Endothelial cell of umbilical vein (primary cell): Measurements from ENCODE around the gene PRICKLE3. TPM values are rescaled to one million over a fixed set of nuclear protein-coding genes. Genes with fewer than 3 reads are reported as not detected.

Source experiments
- BruUV-seq: library from RNA; stranded (reverse); fragments of 400-500 nt; replicated peaks from 2 replicates; lab custom pipeline; 2021; lab: Mats Ljungman, UMichigan
- CTCF ChIA-PET: fragments of 300-600, 350-600 bp; sonication (Branson Sonifier 250); formaldehyde crosslinking; loops from one replicate; lab custom pipeline; 2021; ENCODE audit warnings: antibody characterized with exemption, inconsistent platforms; lab: Charles Lee
- POLR2A ChIA-PET: fragments of 300-600, 350-600 bp; sonication (Branson Sonifier 250); formaldehyde crosslinking; loops from one replicate; lab custom pipeline; 2021; ENCODE audit warnings: antibody characterized with exemption, inconsistent platforms; lab: Charles Lee
- DNase-seq: peaks from one replicate; pipeline ENCODE4 v3.0.0-alpha.2; 2011; ENCODE audit warnings: low read depth, low spot score
- FAIRE-seq: peaks from 2 replicates; lab custom pipeline; 2011; peaks lifted over from hg19 to GRCh38; lab: Jason Lieb, UNC
- H2AFZ ChIP-seq: 2 replicates; pipeline ENCODE4 v1.6.0; 2012; ENCODE audit warnings: low read depth, low read length, control low read depth, inconsistent platforms
- H3K27ac ChIP-seq: 2 replicates; pipeline ENCODE4 v1.5.1; 2011; ENCODE audit warnings: low read depth, mild to moderate bottlenecking, control low read depth, low read length, moderate library complexity; ENCODE audit not compliant: insufficient read depth
- H3K27me3 ChIP-seq, 2 experiments: 2 replicates each; pipeline versions ENCODE4 v1.6.0 to v1.6.1; 2011; ENCODE audit warnings: low read length in 2 of 2, mixed read lengths in 1 of 2; ENCODE audit not compliant: control insufficient read depth in 2 of 2, insufficient read depth in 2 of 2
- H3K36me3 ChIP-seq, 2 experiments: 2 replicates in 1 of 2; 3 replicates in 1 of 2; pipeline ENCODE4 v1.5.1; 2011; ENCODE audit warnings: low read length in 2 of 2, mild to moderate bottlenecking in 1 of 2, moderate library complexity in 1 of 2; ENCODE audit not compliant: control insufficient read depth in 2 of 2, insufficient read depth in 2 of 2; ENCODE audit errors: extremely low read depth in 1 of 2
- H3K4me1 ChIP-seq: 3 replicates; pipeline ENCODE4 v1.5.1; 2011; ENCODE audit warnings: mild to moderate bottlenecking, low read length; ENCODE audit not compliant: control insufficient read depth, insufficient read depth; ENCODE audit errors: extremely low read depth
- H3K4me2 ChIP-seq: 2 replicates; pipeline ENCODE4 v1.6.1; 2011; ENCODE audit warnings: low read length, control low read depth, mixed read lengths; ENCODE audit not compliant: insufficient read depth
- H3K4me3 ChIP-seq, 3 experiments: fragments of 200-600 bp in 1 of 3; sonication (generic), shearing (Covaris generic) in 1 of 3; replicated peaks in 1 of 3; 2 replicates each; pipeline ENCODE4 v1.5.1; 2011 to 2016; ENCODE audit warnings: control low read depth in 3 of 3, low read length in 3 of 3, mild to moderate bottlenecking in 2 of 3, inconsistent platforms in 1 of 3, low read depth in 1 of 3, moderate library complexity in 1 of 3; ENCODE audit not compliant: insufficient read depth in 1 of 3
- H3K79me2 ChIP-seq: 2 replicates; pipeline ENCODE4 v1.6.0; 2012; ENCODE audit warnings: low read length, inconsistent platforms; ENCODE audit not compliant: control insufficient read depth, insufficient read depth
- H3K9ac ChIP-seq: replicated peaks from 2 replicates; pipeline ENCODE3; 2011; ENCODE audit warnings: low read length, control low read depth; ENCODE audit not compliant: insufficient read depth; ENCODE audit errors: extremely low read depth
- H3K9me1 ChIP-seq: replicated peaks from 3 replicates; pipeline ENCODE4 v1.6.0; 2011; ENCODE audit warnings: mild to moderate bottlenecking, low read length; ENCODE audit not compliant: control insufficient read depth, insufficient read depth; ENCODE audit errors: extremely low read depth
- H3K9me3 ChIP-seq: replicated peaks from 2 replicates; pipeline ENCODE4 v1.5.1; 2012; ENCODE audit warnings: low read length, inconsistent platforms; ENCODE audit not compliant: control insufficient read depth, insufficient read depth
- H4K20me1 ChIP-seq: replicated peaks from 2 replicates; pipeline ENCODE3; 2011; ENCODE audit warnings: mild to moderate bottlenecking, low read length; ENCODE audit not compliant: control insufficient read depth, insufficient read depth; ENCODE audit errors: extremely low read depth
- EZH2 ChIP-seq: IDR thresholded peaks from 2 replicates; pipeline ENCODE4 v1.6.1; 2012; ENCODE audit warnings: borderline replicate concordance, low read depth, mild to moderate bottlenecking, moderate library complexity, low read length, inconsistent platforms; ENCODE audit not compliant: severe bottlenecking
- FOS ChIP-seq: IDR thresholded peaks from 2 replicates; pipeline ENCODE4 v1.6.1; 2011; ENCODE audit warnings: mild to moderate bottlenecking, low read length, moderate library complexity, borderline replicate concordance; ENCODE audit not compliant: insufficient read depth
- GATA2 ChIP-seq: IDR thresholded peaks from 2 replicates; pipeline ENCODE4 v1.7.0; 2011; ENCODE audit warnings: low read depth, mild to moderate bottlenecking, moderate library complexity, mixed read lengths, low read length; ENCODE audit not compliant: insufficient read length, insufficient read depth
- JUN ChIP-seq: IDR thresholded peaks from 2 replicates; pipeline ENCODE4 v1.6.1; 2011; ENCODE audit warnings: borderline replicate concordance, low read depth; ENCODE audit not compliant: insufficient read length, insufficient read depth
- MYC ChIP-seq: IDR thresholded peaks from one replicate; pipeline ENCODE4 v1.6.1; 2011; ENCODE audit warnings: mild to moderate bottlenecking, low read depth, low read length
- POLR2A ChIP-seq: IDR thresholded peaks from 2 replicates; pipeline ENCODE4 v1.6.1; 2012; ENCODE audit warnings: low read depth, mild to moderate bottlenecking, control low read depth, low read length
- POLR2AphosphoS5 ChIP-seq: IDR thresholded peaks from 2 replicates; pipeline ENCODE4 v1.6.1; 2012; ENCODE audit warnings: low read depth, mild to moderate bottlenecking, control low read depth, low read length, moderate library complexity; ENCODE audit not compliant: insufficient read depth
- dilution Hi-C: fragments of 300-500 bp; cut with MboI; formaldehyde crosslinking; loops from one replicate; pipeline ENCODE4 v1.15.0; 2019; ENCODE audit warnings: low sequenced_read_pairs; ENCODE audit not compliant: extremely low pct_ligation_motif_present
- intact Hi-C: fragments of 100-400 bp; cut with micrococcal nuclease; formaldehyde crosslinking; loops from one replicate; pipeline ENCODE4 v1.10.0; 2022
- polyA plus RNA-seq, 4 experiments: library from polyadenylated mRNA; depleted of rRNA in 3 of 4; stranded (reverse) in 3 of 4; unstranded in 1 of 4; fragments of >200 nt; gene quantifications; 2 replicates each; pipeline versions ENCODE4 v1.2.1 to v1.2.3, GENCODE V29; 2011 to 2012; ENCODE audit warnings: missing spikeins in 1 of 4
- total RNA-seq: library from RNA; stranded (reverse); gene quantifications from 2 replicates; pipeline ENCODE4 v1.2.3, GENCODE V29; 2021
- TF ChIP-seq, protein P1 (sequence below): IDR thresholded peaks from 2 replicates; pipeline ENCODE4 v1.6.1; 2011; ENCODE audit not compliant: insufficient read depth, insufficient read length
- TF ChIP-seq, protein P2 (sequence below), 2 donors: IDR thresholded peaks; 1 replicate in 1 of 2; 2 replicates in 1 of 2; pipeline ENCODE4 v1.5.1; 2011; ENCODE audit warnings: low read length in 2 of 2, mild to moderate bottlenecking in 2 of 2, moderate library complexity in 2 of 2, control low read depth in 1 of 2, inconsistent platforms in 1 of 2, low read depth in 1 of 2; ENCODE audit not compliant: insufficient read depth in 1 of 2; ENCODE audit errors: extremely low read depth in 1 of 2

Gene PRICKLE3
- total and polyA plus RNA-seq, 2 donors (not counting 3 experiments of a cell fraction or from before 2014, with no cell fraction given) = 6.8 to 15.0 TPM

DNA sequence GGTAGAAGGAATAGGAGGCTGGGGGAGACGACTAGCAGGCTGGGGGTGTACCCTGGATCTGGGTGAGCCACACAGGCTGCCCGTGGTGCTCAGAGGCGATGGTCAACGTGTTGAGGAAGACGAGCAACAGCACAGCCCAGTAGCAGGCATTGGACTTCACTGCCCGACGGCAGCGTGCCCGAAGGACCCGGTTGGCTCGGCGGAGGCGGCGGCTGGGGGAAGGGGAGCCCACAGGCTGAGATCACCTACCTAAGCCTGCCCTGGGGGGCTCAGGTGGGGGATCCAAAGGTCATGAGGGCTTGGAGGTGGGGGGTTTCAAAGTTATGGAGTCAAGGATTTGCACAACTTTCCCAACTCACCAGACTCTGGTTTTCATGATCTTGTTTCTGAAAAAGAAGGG, 39.7 kb upstream of the PRICKLE3 start:
- no peak overlapping the region for H3K9ac ChIP-seq
- no peak for FAIRE-seq
- CTCF ChIA-PET = no interaction called here

DNA sequence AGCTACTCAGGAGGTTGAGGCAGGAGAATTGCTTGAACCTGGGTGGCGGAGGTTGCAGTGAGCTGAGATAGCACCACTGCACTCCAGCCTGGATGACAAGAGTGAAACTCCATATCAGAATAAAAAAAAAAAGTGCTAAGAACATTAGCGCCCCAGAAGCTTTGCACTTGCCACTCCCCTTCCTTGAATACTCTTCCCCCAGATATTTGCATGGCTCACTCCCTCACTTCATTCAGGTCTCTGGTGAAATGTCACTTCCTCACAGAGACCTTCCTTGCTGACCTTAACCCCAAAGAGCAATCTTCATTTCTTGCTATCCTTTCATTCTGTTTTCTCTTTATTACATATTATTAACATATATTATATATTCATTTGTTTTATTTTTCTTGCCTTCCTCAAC, 35.7 kb upstream of the PRICKLE3 start:
- no TSS peak for BruUV-seq
- no peaks in the 10 kb centered on the region for H3K79me2 ChIP-seq
- H3K9me3 ChIP-seq = no peaks in the 10 kb centered on the region
- no peak overlapping the region for H3K4me3 ChIP-seq
- H4K20me1 ChIP-seq = no peaks in the 10 kb centered on the region
- no peak overlapping the region for H2AFZ ChIP-seq
- no peak overlapping the region for H3K9ac ChIP-seq
- H3K36me3 ChIP-seq = no peaks in the 10 kb centered on the region
- H3K27me3 ChIP-seq = peaks cover 0 to 3% of the 10 kb centered on the region in 2 experiments
- ChIA-PET CTCF (no interaction called here), POLR2A (no interaction called here)
- no peak overlapping the region for H3K4me2 ChIP-seq
- intact Hi-C loops = no loop called here
- dilution Hi-C loops = no loop called here
- no peaks in the 10 kb centered on the region for H3K4me1 ChIP-seq
- TF ChIP-seq EZH2 = no peak
- TF ChIP-seq, protein P1, sequence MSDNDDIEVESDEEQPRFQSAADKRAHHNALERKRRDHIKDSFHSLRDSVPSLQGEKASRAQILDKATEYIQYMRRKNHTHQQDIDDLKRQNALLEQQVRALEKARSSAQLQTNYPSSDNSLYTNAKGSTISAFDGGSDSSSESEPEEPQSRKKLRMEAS = no peak
- TF ChIP-seq, protein P2, sequence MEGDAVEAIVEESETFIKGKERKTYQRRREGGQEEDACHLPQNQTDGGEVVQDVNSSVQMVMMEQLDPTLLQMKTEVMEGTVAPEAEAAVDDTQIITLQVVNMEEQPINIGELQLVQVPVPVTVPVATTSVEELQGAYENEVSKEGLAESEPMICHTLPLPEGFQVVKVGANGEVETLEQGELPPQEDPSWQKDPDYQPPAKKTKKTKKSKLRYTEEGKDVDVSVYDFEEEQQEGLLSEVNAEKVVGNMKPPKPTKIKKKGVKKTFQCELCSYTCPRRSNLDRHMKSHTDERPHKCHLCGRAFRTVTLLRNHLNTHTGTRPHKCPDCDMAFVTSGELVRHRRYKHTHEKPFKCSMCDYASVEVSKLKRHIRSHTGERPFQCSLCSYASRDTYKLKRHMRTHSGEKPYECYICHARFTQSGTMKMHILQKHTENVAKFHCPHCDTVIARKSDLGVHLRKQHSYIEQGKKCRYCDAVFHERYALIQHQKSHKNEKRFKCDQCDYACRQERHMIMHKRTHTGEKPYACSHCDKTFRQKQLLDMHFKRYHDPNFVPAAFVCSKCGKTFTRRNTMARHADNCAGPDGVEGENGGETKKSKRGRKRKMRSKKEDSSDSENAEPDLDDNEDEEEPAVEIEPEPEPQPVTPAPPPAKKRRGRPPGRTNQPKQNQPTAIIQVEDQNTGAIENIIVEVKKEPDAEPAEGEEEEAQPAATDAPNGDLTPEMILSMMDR (IDR thresholded peaks at IDR 0.05; ENCODE audit: extremely low read depth in 1 of 2, insufficient read depth in 1 of 2, low read depth in 1 of 2, low read length in 2 of 2) = no peak
- TF ChIP-seq GATA2 = no peak
- TF ChIP-seq JUN = no peak
- no peak for TF ChIP-seq POLR2A
- no peak for TF ChIP-seq FOS
- TF ChIP-seq MYC = no peak
- no peak for TF ChIP-seq POLR2AphosphoS5
- FAIRE-seq (no peak), DNase-seq (no peak)
- no peak overlapping the region for H3K27ac ChIP-seq
- H3K9me1 ChIP-seq = no peaks in the 10 kb centered on the region

More for the DNA sequence above, 39.7 kb upstream of the PRICKLE3 start:
- Histone ChIP-seq H3K79me2 (no peaks in the 10 kb centered on the region), H4K20me1 (no peaks in the 10 kb centered on the region), H2AFZ (no peak overlapping the region), H3K9me1 (no peaks in the 10 kb centered on the region), H3K4me2 (no peak overlapping the region), H3K36me3 (no peaks in the 10 kb centered on the region), H3K27me3 (peaks cover 0 to 2% of the 10 kb centered on the region in 2 experiments), H3K4me1 (no peaks in the 10 kb centered on the region), H3K4me3 (no peak overlapping the region), H3K27ac (no peak overlapping the region), H3K9me3 (no peaks in the 10 kb centered on the region)
- DNase-seq = no peak
- POLR2A ChIA-PET = no interaction called here
- dilution Hi-C loops (no loop called here), intact Hi-C loops (no loop called here)
- no TSS peak for BruUV-seq
- TF ChIP-seq FOS (no peak), JUN (no peak), EZH2 (no peak), POLR2AphosphoS5 (no peak)
- TF ChIP-seq, protein P2 (IDR thresholded peaks at IDR 0.05; ENCODE audit: extremely low read depth in 1 of 2, insufficient read depth in 1 of 2, low read depth in 1 of 2, low read length in 2 of 2) = no peak
